NOMO-1 (cell line): ENCODE results near the gene MDGA2.

Experiments
- DNase-seq, 2 experiments: peaks; one replicate each; lab custom pipeline; 2025; ENCODE audit not compliant: unreplicated experiment in 2 of 2; lab: John Stamatoyannopoulos, UW

The MDGA2 gene

GRCh38 chr14:47675466-47676314, at the start of gene MDGA2:
MDGA2 (minus strand) TSS chr14:47675605.
- DNase-seq: peak in 1 of 2 experiments; percentile 4

- DNase-seq: no peak
These were observed 47.7 kb upstream of the MDGA2 start for GRCh38 chr14:47722929-47723693.

GRCh38 chr14:47720281-47720680, 44.9 kb upstream of the MDGA2 start:
- DNase-seq: no peak

- no peak for DNase-seq
These were observed 39.9 kb upstream of the MDGA2 start for GRCh38 chr14:47715330-47715729.

GRCh38 chr14:47710581-47710980, 35.2 kb upstream of the MDGA2 start:
- no peak for DNase-seq

- no peak for DNase-seq
These were observed 30.3 kb upstream of the MDGA2 start for GRCh38 chr14:47705683-47706082.

GRCh38 chr14:47691829-47692228, 16.4 kb upstream of the MDGA2 start:
- DNase-seq: no peak

GRCh38 chr14:47678993-47679392, 3.6 kb upstream of the MDGA2 start:
- no peak for DNase-seq

- DNase-seq: no peak
These were observed 2.8 kb upstream of the MDGA2 start for GRCh38 chr14:47678157-47678556.

GRCh38 chr14:47676315-47676617, 861 bp upstream of the MDGA2 start:
- no peak for DNase-seq

- DNase-seq: peak in 1 of 2 experiments; percentile 9
These were observed 601 bp downstream of the MDGA2 start for GRCh38 chr14:47674543-47675465.

- no peak for DNase-seq
These were observed 1.3 kb downstream of the MDGA2 start for GRCh38 chr14:47674148-47674542.

- DNase-seq: no peak
These were observed 9.9 kb downstream of the MDGA2 start for GRCh38 chr14:47665337-47666134.

- no peak for DNase-seq
These were observed 12.9 kb downstream of the MDGA2 start for GRCh38 chr14:47662466-47662865.

- no peak for DNase-seq
These were observed 15.2 kb downstream of the MDGA2 start for GRCh38 chr14:47660158-47660557.

- no peak for DNase-seq
These were observed 17.4 kb downstream of the MDGA2 start for GRCh38 chr14:47658041-47658440.

GRCh38 chr14:47657143-47657542, 18.3 kb downstream of the MDGA2 start:
- DNase-seq: no peak

GRCh38 chr14:47651337-47651736, 24.1 kb downstream of the MDGA2 start:
- DNase-seq: no peak

GRCh38 chr14:47637753-47638152, 37.7 kb downstream of the MDGA2 start:
- DNase-seq: no peak
